Tibial nerve (tissue), 4 donors: ENCODE data around the gene PEBP1.

Experiments
- CTCF ChIP-seq, 5 experiments: fragments of 200-600 bp in 3 of 5; fragments of 450-650 bp in 2 of 5; sonication (generic) in 3 of 5; IDR thresholded peaks; one replicate each; pipeline ENCODE4 v1.5.1; 2016 to 2019; ENCODE audit warnings: antibody characterized with exemption in 5 of 5, mild to moderate bottlenecking in 3 of 5, moderate library complexity in 2 of 5
- EP300 ChIP-seq, 2 donors: sonication (generic); formaldehyde crosslinking; IDR thresholded peaks; one replicate each; pipeline ENCODE4 v1.6.1; 2017; ENCODE audit warnings: antibody characterized with exemption in 2 of 2, mild to moderate bottlenecking in 1 of 2
- POLR2A ChIP-seq, 2 donors: fragments of 450-650 bp; IDR thresholded peaks; one replicate each; pipeline ENCODE4 v1.6.1; 2017; ENCODE audit warnings: antibody characterized with exemption in 2 of 2, mild to moderate bottlenecking in 2 of 2, moderate library complexity in 2 of 2

- TF ChIP-seq EP300 (IDR thresholded peaks at IDR 0.05) (no peak), CTCF (IDR thresholded peaks at IDR 0.05) (no peak), POLR2A (IDR thresholded peaks at IDR 0.05) (no peak)
These were observed 47.2 kb downstream of the PEBP1 start for GRCh38 chr12:118183155-118183554.
